ENCODE results near the gene C5orf34.
"Not testable (repeated sequence)": the region's sequence is repeated elsewhere in the genome, so short reads cannot be mapped to it uniquely, and the experiment has no call there.

The C5orf34 gene

GRCh38 chr5:43511062-43511461 lies 3.9 kb downstream of the C5orf34 start:
- FAIRE-seq: not testable (repeated sequence)

- no peak for FAIRE-seq
Measured at GRCh38 chr5:43498581-43498980, 16.4 kb downstream of the C5orf34 start.

GRCh38 chr5:43497311-43498104 lies 17.4 kb downstream of the C5orf34 start:
- no peak for FAIRE-seq

- FAIRE-seq: no peak
Measured at GRCh38 chr5:43491326-43491725, 23.6 kb downstream of the C5orf34 start.

GRCh38 chr5:43486353-43486752 lies 28.6 kb downstream of the C5orf34 start:
- no peak for FAIRE-seq

- FAIRE-seq: no peak
Measured at GRCh38 chr5:43485406-43485805, 29.5 kb downstream of the C5orf34 start.

- no peak for FAIRE-seq
Measured at GRCh38 chr5:43484106-43484849, 30.7 kb downstream of the C5orf34 start.

- FAIRE-seq: peak; percentile 25
Measured at GRCh38 chr5:43483298-43484105, 31.4 kb downstream of the C5orf34 start, which contains the start of gene TMEM267. Gene TMEM267, minus strand, starts transcription at chr5:43483865. Its CDS starts 29,896 bp downstream, at chr5:43453969.

- FAIRE-seq: no peak
Measured at GRCh38 chr5:43482490-43483297, 32.3 kb downstream of the C5orf34 start.

GRCh38 chr5:43469671-43470391 lies 45.1 kb downstream of the C5orf34 start:
- FAIRE-seq: no peak

- FAIRE-seq: no peak
Measured at GRCh38 chr5:43467100-43467499, 47.8 kb downstream of the C5orf34 start.

GRCh38 chr5:43465455-43465854 lies 49.5 kb downstream of the C5orf34 start:
- not testable (repeated sequence) for FAIRE-seq

- no peak for FAIRE-seq
Measured at GRCh38 chr5:43461066-43461465, 53.9 kb downstream of the C5orf34 start.

GRCh38 chr5:43456556-43456955 lies 58.4 kb downstream of the C5orf34 start:
- FAIRE-seq: no peak

- not testable (repeated sequence) for FAIRE-seq
Measured at GRCh38 chr5:43441575-43441974, 73.4 kb downstream of the C5orf34 start.

GRCh38 chr5:43437062-43437660 lies 77.8 kb downstream of the C5orf34 start:
- no peak for FAIRE-seq
